ENCODE measurements around the gene ERAP2.

GRCh38 chr5:96879665-96880064 is 3.4 kb downstream of the ERAP2 start:
- no peak for TF ChIP-seq CTCF (IDR thresholded peaks at IDR 0.05)
- TF ChIP-seq POLR2A (IDR thresholded peaks at IDR 0.05) = no peak

Measured in heart left ventricle (tissue), 13 donors.